Adrenal gland (tissue), 5 donors: ENCODE data around the gene LDB3.

Experiments
- CTCF ChIP-seq, 6 experiments: fragments of 450-650 bp in 4 of 6; fragments of 200-600 bp in 2 of 6; sonication (generic) in 1 of 6; IDR thresholded peaks; 1 replicate in 5 of 6; 2 replicates in 1 of 6; pipeline versions ENCODE4 v1.5.1 to v1.8.0; 2016 to 2021; ENCODE audit warnings: antibody characterized with exemption in 6 of 6, mild to moderate bottlenecking in 2 of 6, moderate library complexity in 1 of 6
- POLR2A ChIP-seq, 2 donors: fragments of 450-650 bp; IDR thresholded peaks; one replicate each; pipeline ENCODE4 v1.6.1; 2017; ENCODE audit warnings: antibody characterized with exemption in 2 of 2, mild to moderate bottlenecking in 2 of 2, moderate library complexity in 1 of 2
- donor health status: DM: no; HTN: no; CAD: no.

DNA sequence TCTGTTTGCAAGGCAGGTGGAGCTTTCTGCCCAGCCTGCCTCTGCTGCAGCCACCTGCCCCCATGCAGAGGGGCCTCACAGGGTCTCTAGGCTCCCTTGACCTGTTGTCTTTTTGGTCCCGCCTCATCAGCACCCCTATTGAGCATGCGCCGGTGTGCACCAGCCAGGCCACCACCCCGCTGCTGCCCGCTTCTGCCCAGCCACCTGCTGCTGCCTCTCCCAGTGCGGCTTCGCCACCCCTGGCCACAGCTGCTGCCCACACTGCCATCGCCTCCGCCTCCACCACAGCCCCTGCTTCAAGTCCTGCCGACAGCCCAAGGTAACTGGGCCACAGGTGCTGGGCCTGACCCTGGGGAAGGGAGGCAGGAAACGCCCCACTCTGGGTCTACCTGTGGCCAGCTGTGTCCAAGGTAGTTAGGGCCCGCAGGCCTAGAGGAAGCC is 38.1 kb downstream of the LDB3 start:
- no peak for TF ChIP-seq CTCF (IDR thresholded peaks at IDR 0.05)
- no peak for TF ChIP-seq POLR2A (IDR thresholded peaks at IDR 0.05)
